SH-SY5Y (cell line): ENCODE data around the gene MSL3.
A peak's percentile ranks its signal among the peaks of the same experiment; 100 is the strongest.

Experiments used
- GATA2 ChIP-seq: IDR thresholded peaks from 2 replicates; pipeline ENCODE4 v1.6.1; 2011; ENCODE audit warnings: mild to moderate bottlenecking, low read depth, low read length
- GATA3 ChIP-seq: IDR thresholded peaks from 2 replicates; pipeline ENCODE4 v1.6.1; 2011; ENCODE audit warnings: low read depth, mild to moderate bottlenecking, low read length, moderate library complexity

The MSL3 gene

DNA sequence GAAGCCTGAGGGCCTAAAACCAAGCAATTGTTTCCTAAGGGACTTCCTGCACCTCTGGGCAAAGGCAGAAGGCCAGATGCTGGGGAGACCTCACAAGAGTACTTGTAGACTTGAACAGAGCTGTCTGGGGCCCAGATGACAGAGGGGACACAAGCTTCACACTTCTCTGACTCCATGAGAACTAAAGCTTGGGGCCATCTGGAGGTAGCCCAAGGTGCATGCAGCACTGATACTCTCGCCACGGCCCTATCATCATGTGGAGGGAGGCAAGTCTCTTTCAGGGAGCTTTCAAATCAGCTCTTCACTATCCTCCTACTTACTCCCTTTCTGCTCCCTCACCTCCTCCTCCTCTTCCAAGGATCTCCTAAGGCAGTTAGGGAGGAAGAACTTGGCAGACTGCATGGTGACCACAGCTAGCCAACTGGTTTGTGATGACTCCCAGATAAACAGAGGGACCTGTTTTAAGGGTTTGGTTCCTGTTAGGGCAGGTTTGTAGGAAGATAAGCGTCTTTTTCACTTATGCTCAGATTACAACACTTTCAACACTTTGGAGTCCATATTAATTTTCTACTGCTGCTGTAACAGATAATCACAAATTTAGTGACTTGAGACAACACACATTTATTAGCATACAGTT lies 23.8 kb downstream of the MSL3 start:
- no peak for TF ChIP-seq GATA2
- no peak for TF ChIP-seq GATA3

DNA sequence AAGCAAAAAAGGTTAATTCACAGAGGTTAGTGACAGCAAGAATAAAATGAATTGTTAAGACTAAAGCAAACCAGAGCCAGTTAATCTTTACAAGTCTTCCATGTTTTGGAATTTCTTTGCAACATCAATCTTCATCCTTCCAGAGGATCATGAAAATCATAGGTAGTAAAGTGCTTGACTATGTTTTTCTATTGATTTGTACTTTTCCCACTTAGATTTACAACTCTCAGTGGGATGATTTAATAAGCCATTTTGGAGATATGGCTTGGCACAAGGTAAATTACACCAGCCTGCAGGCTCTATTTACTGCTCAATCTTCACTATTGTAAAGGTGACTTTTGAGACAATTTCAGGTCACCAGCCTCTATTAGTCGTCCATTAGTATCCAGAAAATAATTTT lies 26.5 kb downstream of the MSL3 start:
- TF ChIP-seq GATA3 (no peak), GATA2 (no peak)

DNA sequence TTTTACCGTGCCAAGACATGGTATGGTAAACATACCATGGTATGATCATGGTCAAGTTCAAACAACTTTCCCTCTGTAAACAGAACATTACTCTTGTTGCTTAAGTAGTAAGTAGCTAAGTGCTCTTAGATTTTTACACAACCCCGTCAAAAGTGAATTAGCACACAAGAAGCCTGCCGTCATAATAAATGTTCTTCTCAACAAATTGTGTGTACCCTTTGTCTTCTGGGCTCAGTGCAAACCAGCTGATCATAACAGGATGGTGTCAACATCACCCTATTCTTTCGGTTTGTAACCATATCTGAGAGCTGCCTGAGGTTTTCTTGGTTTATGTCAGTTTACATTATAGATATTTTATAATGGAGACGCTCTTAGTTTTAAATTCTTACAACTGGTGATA lies 28.8 kb downstream of the MSL3 start:
- TF ChIP-seq GATA2 (no peak), GATA3 (no peak)

DNA sequence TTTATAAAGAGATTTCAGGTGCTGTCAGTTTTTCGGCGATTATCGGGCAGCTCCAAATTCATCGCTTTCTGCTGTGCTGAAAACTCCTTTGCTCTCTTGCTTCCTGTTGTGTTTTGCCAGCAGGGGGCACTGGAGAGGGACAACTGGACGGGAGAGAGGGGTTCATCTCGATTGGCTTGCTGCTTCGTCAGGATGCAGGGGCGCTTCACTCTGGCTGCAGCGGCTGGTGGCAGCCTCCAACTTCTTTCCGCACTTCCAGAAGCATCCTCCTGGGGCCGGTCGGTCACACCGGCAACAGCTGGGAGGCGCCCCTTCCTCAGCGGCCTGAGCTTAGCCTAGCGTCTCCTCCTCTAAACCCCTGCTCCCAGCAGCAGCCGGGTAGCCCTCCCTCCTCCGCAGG lies 29.5 kb downstream of the MSL3 start:
- TF ChIP-seq GATA3 (no peak), GATA2 (no peak)

DNA sequence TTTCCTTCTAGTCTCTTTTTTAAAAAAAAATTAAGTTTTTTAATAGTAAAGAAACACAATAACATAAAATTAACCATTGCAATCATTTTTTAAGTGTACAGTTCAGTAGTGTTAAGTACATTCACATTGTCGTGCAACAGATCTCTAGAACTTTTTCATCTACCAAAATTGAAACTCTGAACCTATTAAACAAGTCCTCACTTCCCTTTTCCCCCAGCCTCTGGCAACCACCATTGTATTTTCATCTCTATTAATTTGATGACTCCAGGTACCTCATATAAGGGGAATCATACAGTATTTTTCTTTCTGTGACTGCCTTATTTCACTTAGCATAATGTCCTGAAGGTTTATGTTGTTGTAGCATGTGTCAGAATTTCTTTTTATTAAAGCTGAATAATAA lies 31.8 kb downstream of the MSL3 start:
- no peak for TF ChIP-seq GATA2
- no peak for TF ChIP-seq GATA3

DNA sequence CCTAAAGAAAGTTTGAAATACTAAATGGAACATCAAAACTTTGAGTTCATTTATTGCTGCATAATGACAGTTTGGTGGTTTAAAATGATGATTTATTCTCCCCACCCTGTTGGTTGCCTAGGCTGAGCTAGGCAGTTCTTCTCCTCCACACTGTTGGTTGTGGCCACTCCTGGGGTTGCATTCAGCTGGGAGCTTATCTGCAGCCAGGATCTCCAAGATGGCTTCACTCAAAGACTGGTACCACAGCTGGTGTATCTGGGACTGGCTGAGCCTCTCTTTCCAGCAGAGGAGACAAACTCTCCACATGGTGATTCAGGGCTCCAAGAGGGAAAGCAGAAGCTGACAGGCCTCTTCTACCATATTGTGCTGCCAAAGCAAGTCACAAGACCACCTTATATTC lies 33.1 kb downstream of the MSL3 start:
- TF ChIP-seq GATA3, result no peak
- peak; percentile 40; the same call in 1 of the 2 replicates for TF ChIP-seq GATA2

DNA sequence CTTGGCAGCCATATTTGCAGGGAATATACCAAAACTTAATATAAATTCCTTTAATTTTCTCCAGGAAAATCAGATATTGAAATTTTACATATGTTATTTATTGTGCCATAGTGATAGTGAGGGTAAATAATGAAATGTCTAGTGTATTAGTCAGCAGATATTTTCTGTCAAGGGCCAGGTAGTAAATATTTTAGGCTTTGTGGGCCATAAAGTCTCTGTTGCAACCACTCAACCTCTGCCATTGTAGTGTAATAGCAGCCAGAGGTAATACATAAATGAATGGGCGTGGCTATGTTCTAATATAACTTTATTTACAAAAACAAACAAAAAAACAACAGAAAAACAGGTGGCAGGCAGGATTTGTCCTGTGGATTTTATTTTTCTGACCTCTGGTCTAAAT lies 33.5 kb downstream of the MSL3 start:
- no peak for TF ChIP-seq GATA2
- TF ChIP-seq GATA3, result no peak

DNA sequence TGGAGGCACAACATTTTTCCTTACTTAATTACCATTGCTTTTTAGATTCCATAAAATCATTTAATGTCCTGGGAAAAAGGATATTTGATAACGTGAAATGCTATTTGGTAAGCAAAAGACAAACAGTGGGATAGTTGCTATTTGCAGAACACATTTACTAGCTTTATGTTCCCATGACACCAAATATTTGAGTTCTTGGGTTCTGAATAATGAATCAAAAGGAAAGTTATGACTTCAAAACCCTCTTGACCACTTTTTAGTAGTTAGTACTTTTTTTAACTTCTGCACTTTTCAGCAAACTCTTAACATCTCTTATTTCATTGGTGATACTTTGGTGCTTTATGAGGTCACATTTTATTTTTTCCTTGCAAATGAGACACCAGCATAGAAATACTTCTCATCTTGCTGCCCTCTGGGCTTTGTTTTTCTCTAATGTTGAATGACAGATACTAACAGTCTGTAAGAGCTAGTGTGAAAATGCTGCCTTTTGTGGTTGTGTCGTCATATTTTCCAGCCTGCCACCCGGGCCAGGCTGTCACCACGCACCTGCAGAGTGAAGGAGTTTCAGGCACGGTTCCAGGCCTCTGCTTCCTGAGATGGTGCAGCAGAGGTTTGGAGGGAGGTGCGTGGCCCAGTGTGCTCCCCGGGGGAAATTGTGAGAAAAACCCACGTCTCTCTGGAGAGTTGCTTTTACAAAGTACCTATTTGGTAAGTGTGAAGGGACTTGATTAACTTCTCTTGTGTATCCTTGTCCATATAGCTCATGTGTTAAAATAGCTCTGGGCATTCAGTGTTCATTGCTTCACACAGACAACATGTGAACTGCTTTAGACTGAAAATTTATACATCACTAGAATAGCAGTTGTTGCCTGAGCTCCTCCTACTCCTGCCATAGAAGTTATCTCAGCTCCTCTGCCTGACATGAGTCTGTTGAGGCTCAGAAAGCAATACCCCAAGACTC lies 34.7 kb downstream of the MSL3 start:
- TF ChIP-seq GATA2, result no peak
- TF ChIP-seq GATA3, result no peak

DNA sequence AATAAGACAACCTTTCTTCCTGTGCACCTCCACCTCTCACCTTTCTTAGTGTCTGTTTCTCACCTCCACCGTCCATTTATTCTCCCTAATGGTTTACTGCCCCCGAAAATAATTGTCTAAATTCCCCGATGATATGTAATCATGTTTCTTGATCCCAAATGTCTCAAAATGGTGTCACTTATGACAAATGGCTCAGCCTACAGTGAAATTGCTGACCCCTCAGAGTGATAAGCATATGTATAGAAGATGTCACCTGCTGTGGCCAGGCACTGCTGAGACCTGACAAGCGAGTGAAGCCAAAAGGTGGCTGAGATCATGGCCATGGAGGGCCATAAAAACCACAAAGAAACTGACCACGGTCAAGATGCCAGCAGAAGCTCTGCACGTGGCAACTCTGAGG lies 35.7 kb downstream of the MSL3 start:
- TF ChIP-seq GATA3 (no peak), GATA2 (no peak)

DNA sequence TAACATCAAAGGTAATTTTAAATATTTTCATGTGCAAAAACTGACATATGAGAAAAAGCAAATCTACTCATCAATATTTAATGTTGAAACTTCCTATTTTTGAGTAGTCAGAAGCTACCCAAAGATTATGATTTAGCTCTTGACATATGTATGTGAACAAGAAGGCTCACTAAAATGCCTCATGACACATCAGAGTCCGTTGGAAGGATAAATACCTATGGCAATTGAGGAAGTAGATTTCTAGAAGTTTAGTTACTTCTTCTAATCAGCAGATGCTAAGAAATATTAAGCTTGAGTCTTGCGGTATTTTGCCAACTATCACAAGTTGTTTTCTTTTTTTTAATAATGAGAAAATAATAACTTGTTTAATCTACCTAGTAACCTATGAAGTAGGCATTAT lies 55.3 kb downstream of the MSL3 start:
- TF ChIP-seq GATA2 (no peak), GATA3 (no peak)
